ENCODE results near the gene LBP.

DNA sequence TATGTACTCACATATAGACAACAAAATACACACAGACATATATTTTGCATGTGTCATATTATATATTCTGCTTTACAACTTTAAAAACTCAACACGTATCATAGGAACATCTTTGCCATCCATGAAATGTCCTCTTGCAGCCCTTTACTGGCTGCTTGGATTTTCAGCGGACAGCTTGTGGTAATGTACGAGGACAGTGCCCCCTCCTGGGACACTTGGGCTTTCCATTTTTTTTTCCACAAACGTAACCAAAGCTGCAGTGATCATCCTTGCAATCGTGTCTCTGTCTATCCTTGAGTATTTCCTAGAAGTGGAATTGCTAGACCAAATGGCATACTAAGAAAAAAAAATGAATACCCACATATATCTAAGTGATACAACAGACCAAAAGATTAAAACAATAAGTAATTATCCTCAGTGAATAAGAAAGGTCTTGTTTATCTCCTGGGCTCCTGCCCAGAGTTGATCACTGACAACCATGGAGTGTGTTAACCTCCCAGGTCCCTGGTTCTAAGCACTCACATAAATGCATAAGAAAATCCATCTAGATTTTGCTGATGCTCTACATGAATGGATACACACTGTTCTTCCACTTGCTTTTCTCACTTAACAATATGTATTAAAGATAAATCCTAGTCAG is 24.2 kb upstream of the LBP start:
- TF ChIP-seq, protein P1, sequence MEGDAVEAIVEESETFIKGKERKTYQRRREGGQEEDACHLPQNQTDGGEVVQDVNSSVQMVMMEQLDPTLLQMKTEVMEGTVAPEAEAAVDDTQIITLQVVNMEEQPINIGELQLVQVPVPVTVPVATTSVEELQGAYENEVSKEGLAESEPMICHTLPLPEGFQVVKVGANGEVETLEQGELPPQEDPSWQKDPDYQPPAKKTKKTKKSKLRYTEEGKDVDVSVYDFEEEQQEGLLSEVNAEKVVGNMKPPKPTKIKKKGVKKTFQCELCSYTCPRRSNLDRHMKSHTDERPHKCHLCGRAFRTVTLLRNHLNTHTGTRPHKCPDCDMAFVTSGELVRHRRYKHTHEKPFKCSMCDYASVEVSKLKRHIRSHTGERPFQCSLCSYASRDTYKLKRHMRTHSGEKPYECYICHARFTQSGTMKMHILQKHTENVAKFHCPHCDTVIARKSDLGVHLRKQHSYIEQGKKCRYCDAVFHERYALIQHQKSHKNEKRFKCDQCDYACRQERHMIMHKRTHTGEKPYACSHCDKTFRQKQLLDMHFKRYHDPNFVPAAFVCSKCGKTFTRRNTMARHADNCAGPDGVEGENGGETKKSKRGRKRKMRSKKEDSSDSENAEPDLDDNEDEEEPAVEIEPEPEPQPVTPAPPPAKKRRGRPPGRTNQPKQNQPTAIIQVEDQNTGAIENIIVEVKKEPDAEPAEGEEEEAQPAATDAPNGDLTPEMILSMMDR (IDR thresholded peaks at IDR 0.05): peak; percentile 40 to 49 (median 42)
- TF ChIP-seq POLR2A (IDR thresholded peaks at IDR 0.05): no peak
- no peak for TF ChIP-seq EP300 (IDR thresholded peaks at IDR 0.05; ENCODE audit: low read depth)
- TF ChIP-seq POLR2AphosphoS5 (IDR thresholded peaks at IDR 0.05): no peak
